Liver (tissue), 9 donors: ENCODE measurements around the gene C10orf71. TPM values are rescaled to one million over a fixed set of nuclear protein-coding genes. Genes with fewer than 3 reads are reported as not detected.

Experiments
- DNase-seq: peaks from one replicate; pipeline ENCODE4 v3.0.0-alpha.2; 2017; ENCODE audit warnings: low spot score
- H3K27ac ChIP-seq, 2 donors: one replicate each; pipeline ENCODE4 v1.7.0; 2013; ENCODE audit warnings: inconsistent platforms in 2 of 2, low read length in 2 of 2, control low read depth in 1 of 2, low read depth in 1 of 2, mild to moderate bottlenecking in 1 of 2
- H3K27me3 ChIP-seq, 4 donors: one replicate each; pipeline versions ENCODE4 v1.6.1 to v1.7.0; 2013; ENCODE audit warnings: low read length in 3 of 4, inconsistent platforms in 1 of 4, mild to moderate bottlenecking in 1 of 4, moderate library complexity in 1 of 4; ENCODE audit not compliant: control insufficient read depth in 4 of 4, insufficient read depth in 4 of 4
- H3K36me3 ChIP-seq, 4 donors: one replicate each; pipeline versions ENCODE4 v1.6.1 to v1.7.0; 2013; ENCODE audit warnings: low read length in 3 of 4, mild to moderate bottlenecking in 3 of 4, low read depth in 1 of 4, moderate library complexity in 1 of 4; ENCODE audit not compliant: control insufficient read depth in 4 of 4, insufficient read depth in 3 of 4
- H3K4me1 ChIP-seq, 4 donors: one replicate each; pipeline versions ENCODE4 v1.6.1 to v1.7.0; 2013; ENCODE audit warnings: low read length in 3 of 4, mild to moderate bottlenecking in 3 of 4, moderate library complexity in 1 of 4; ENCODE audit not compliant: control insufficient read depth in 4 of 4, insufficient read depth in 4 of 4
- H3K4me3 ChIP-seq, 3 donors: one replicate each; pipeline versions ENCODE4 v1.6.1 to v1.7.0; 2013; ENCODE audit warnings: low read length in 3 of 3, control low read depth in 1 of 3, low read depth in 1 of 3, mild to moderate bottlenecking in 1 of 3
- H3K9ac ChIP-seq, 2 donors: one replicate each; pipeline ENCODE4 v1.7.0; 2013; ENCODE audit warnings: low read length in 2 of 2, mild to moderate bottlenecking in 2 of 2, moderate library complexity in 2 of 2, control low read depth in 1 of 2, low read depth in 1 of 2
- H3K9me3 ChIP-seq, 4 donors: one replicate each; pipeline versions ENCODE4 v1.6.1 to v1.7.0; 2013; ENCODE audit warnings: low read length in 3 of 4; ENCODE audit not compliant: control insufficient read depth in 4 of 4
- ATF3 ChIP-seq: IDR thresholded peaks from 2 replicates; pipeline ENCODE4 v1.6.1; 2016; ENCODE audit warnings: antibody characterized with exemption
- EGR1 ChIP-seq, 2 donors: IDR thresholded peaks; 2 replicates each; pipeline ENCODE4 v1.6.1; 2016 to 2018; ENCODE audit warnings: antibody characterized with exemption in 2 of 2, low read depth in 2 of 2
- FOXA2 ChIP-seq: IDR thresholded peaks from 2 replicates; pipeline ENCODE4 v1.6.1; 2016; ENCODE audit warnings: antibody characterized with exemption
- GABPA ChIP-seq, 2 donors: IDR thresholded peaks in 1 of 2; conservative IDR thresholded peaks in 1 of 2; 2 replicates each; pipeline ENCODE4 v1.6.1; 2016; ENCODE audit warnings: antibody characterized with exemption in 2 of 2, mild to moderate bottlenecking in 1 of 2, moderate library complexity in 1 of 2
- HNF4A ChIP-seq, 2 donors: conservative IDR thresholded peaks; 2 replicates each; pipeline ENCODE4 v1.6.1; 2016; ENCODE audit warnings: antibody characterized with exemption in 2 of 2, mild to moderate bottlenecking in 2 of 2
- HNF4G ChIP-seq: IDR thresholded peaks from 2 replicates; pipeline ENCODE4 v1.6.1; 2016; ENCODE audit warnings: antibody characterized with exemption
- JUND ChIP-seq, 2 donors: IDR thresholded peaks; 2 replicates each; pipeline ENCODE4 v1.6.1; 2016; ENCODE audit warnings: antibody characterized with exemption in 2 of 2
- MAX ChIP-seq: IDR thresholded peaks from 2 replicates; pipeline ENCODE4 v1.6.1; 2016; ENCODE audit warnings: antibody characterized with exemption
- NR2F2 ChIP-seq: IDR thresholded peaks from 2 replicates; pipeline ENCODE4 v1.6.1; 2016; ENCODE audit warnings: antibody characterized with exemption
- RAD21 ChIP-seq, 2 donors: IDR thresholded peaks; 2 replicates each; pipeline ENCODE4 v1.6.1; 2016; ENCODE audit warnings: antibody characterized with exemption in 2 of 2, mild to moderate bottlenecking in 2 of 2
- SP1 ChIP-seq: IDR thresholded peaks from 2 replicates; pipeline ENCODE4 v1.6.1; 2018; ENCODE audit warnings: antibody characterized with exemption, mild to moderate bottlenecking
- TAF1 ChIP-seq: conservative IDR thresholded peaks from 2 replicates; pipeline ENCODE4 v1.6.1; 2016; ENCODE audit warnings: antibody characterized with exemption, mild to moderate bottlenecking
- YY1 ChIP-seq: IDR thresholded peaks from 2 replicates; pipeline ENCODE4 v1.6.1; 2016; ENCODE audit warnings: antibody characterized with exemption, mild to moderate bottlenecking
- ZBTB33 ChIP-seq: IDR thresholded peaks from 2 replicates; pipeline ENCODE4 v1.6.1; 2016; ENCODE audit warnings: antibody characterized with exemption
- WGBS: extraction: QIAGEN DNeasy Blood & Tissue Kit; methylation state at CpG from one replicate; pipeline ENCODE4 v1.1.7; 2013; 5-methylcytosine and 5-hydroxymethylcytosine counted together
- polyA plus RNA-seq, 2 donors: library from polyadenylated mRNA; stranded (reverse) in 1 of 2; unstranded in 1 of 2; fragments of 200-250 nt in 1 of 2; fragments of >200 nt in 1 of 2; fragmentation: Nextera tagmentation in 1 of 2; extraction: Ambion mirVana in 1 of 2; gene quantifications; one replicate each; pipeline versions ENCODE4 v1.2.1 to v1.2.3, GENCODE V29; 2013 to 2015
- total RNA-seq, 2 donors: library from RNA; depleted of rRNA; stranded (reverse); fragments of >200 nt; gene quantifications; one replicate each; pipeline ENCODE4 v1.2.3, GENCODE V29; 2014
- TF ChIP-seq, protein P1 (sequence below): IDR thresholded peaks from 2 replicates; pipeline ENCODE4 v1.6.1; 2016; ENCODE audit warnings: antibody characterized with exemption, mild to moderate bottlenecking
- TF ChIP-seq, protein P2 (sequence below): fragments of 150-350 bp; IDR thresholded peaks from 2 replicates; pipeline ENCODE4 v1.5.1; 2017; ENCODE audit warnings: improper control_type of control experiment, low read depth, low read length; ENCODE audit not compliant: missing input control
- donor health status: healthy.
- donor health status: healthy.
- donor health status: healthy.
- donor health status: healthy.
- donor health status: healthy.

The C10orf71 gene
- total and polyA plus RNA-seq, 4 donors: 0.03 TPM; not detected in 3

- H3K36me3 ChIP-seq: no peaks in the 10 kb centered on the region
- H3K4me1 ChIP-seq: no peaks in the 10 kb centered on the region
- H3K4me3 ChIP-seq: no peak overlapping the region
- H3K9me3 ChIP-seq: no peaks in the 10 kb centered on the region
- no peak for TF ChIP-seq MAX
- no peak for TF ChIP-seq HNF4A (conservative IDR thresholded peaks at IDR 0.05)
- TF ChIP-seq, protein P1, sequence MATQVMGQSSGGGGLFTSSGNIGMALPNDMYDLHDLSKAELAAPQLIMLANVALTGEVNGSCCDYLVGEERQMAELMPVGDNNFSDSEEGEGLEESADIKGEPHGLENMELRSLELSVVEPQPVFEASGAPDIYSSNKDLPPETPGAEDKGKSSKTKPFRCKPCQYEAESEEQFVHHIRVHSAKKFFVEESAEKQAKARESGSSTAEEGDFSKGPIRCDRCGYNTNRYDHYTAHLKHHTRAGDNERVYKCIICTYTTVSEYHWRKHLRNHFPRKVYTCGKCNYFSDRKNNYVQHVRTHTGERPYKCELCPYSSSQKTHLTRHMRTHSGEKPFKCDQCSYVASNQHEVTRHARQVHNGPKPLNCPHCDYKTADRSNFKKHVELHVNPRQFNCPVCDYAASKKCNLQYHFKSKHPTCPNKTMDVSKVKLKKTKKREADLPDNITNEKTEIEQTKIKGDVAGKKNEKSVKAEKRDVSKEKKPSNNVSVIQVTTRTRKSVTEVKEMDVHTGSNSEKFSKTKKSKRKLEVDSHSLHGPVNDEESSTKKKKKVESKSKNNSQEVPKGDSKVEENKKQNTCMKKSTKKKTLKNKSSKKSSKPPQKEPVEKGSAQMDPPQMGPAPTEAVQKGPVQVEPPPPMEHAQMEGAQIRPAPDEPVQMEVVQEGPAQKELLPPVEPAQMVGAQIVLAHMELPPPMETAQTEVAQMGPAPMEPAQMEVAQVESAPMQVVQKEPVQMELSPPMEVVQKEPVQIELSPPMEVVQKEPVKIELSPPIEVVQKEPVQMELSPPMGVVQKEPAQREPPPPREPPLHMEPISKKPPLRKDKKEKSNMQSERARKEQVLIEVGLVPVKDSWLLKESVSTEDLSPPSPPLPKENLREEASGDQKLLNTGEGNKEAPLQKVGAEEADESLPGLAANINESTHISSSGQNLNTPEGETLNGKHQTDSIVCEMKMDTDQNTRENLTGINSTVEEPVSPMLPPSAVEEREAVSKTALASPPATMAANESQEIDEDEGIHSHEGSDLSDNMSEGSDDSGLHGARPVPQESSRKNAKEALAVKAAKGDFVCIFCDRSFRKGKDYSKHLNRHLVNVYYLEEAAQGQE: no peak
- TF ChIP-seq FOXA2: no peak
- no peak for TF ChIP-seq GABPA (IDR thresholded peaks at IDR 0.05 in 1 of 2, conservative IDR thresholded peaks at IDR 0.05 in 1 of 2)
- TF ChIP-seq RAD21 (IDR thresholded peaks at IDR 0.05): no peak
- TF ChIP-seq NR2F2: no peak
- TF ChIP-seq ATF3: no peak
- TF ChIP-seq, protein P2, sequence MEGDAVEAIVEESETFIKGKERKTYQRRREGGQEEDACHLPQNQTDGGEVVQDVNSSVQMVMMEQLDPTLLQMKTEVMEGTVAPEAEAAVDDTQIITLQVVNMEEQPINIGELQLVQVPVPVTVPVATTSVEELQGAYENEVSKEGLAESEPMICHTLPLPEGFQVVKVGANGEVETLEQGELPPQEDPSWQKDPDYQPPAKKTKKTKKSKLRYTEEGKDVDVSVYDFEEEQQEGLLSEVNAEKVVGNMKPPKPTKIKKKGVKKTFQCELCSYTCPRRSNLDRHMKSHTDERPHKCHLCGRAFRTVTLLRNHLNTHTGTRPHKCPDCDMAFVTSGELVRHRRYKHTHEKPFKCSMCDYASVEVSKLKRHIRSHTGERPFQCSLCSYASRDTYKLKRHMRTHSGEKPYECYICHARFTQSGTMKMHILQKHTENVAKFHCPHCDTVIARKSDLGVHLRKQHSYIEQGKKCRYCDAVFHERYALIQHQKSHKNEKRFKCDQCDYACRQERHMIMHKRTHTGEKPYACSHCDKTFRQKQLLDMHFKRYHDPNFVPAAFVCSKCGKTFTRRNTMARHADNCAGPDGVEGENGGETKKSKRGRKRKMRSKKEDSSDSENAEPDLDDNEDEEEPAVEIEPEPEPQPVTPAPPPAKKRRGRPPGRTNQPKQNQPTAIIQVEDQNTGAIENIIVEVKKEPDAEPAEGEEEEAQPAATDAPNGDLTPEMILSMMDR: no peak
- no peak for TF ChIP-seq SP1
- peaks cover 0 to 5% (median 0%) of the 10 kb centered on the region in 4 donors for H3K27me3 ChIP-seq
- no peak overlapping the region for H3K9ac ChIP-seq
- 77% methylated on average over 5 of the region's 5 CpGs for WGBS
- H3K27ac ChIP-seq: no peak overlapping the region
- no peak for DNase-seq
Measured at GRCh38 chr10:49277973-49278372, 21.0 kb upstream of the C10orf71 start.

DNA sequence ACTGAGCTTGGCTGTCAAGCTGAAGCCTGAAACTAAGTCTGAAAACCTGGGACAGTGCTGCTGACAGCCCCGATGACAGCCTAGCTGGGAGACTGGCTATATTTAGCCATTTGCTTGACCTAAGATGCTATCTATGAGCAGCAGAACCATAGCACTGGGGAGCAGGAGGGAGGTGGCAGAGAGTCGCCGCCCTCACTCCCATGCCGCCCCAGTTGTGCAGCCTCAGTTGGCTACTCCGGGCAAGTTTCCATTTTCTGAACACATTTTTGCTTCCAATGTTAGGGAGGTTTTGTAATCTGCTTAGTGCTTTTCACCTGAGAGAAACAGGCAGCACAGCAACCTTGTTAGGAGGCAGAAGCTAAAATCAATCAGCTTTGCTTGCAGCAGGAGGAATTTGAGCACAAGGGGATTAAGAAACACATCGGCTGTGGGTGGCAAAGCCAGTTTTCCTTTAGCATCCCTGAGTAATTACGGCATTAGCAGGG, 20.4 kb upstream of the C10orf71 start:
- no peaks in the 10 kb centered on the region for H3K36me3 ChIP-seq
- no peak for DNase-seq
- 46% methylated on average over 7 of the region's 7 CpGs for WGBS
- H3K4me3 ChIP-seq: no peak overlapping the region
- H3K27ac ChIP-seq: no peak overlapping the region
- no peaks in the 10 kb centered on the region for H3K9me3 ChIP-seq
- H3K27me3 ChIP-seq: peaks cover 0 to 5% (median 0%) of the 10 kb centered on the region in 4 donors
- no peaks in the 10 kb centered on the region for H3K4me1 ChIP-seq
- no peak overlapping the region for H3K9ac ChIP-seq
- TF ChIP-seq JUND (IDR thresholded peaks at IDR 0.05) (no peak), NR2F2 (no peak), YY1 (no peak), GABPA (IDR thresholded peaks at IDR 0.05 in 1 of 2, conservative IDR thresholded peaks at IDR 0.05 in 1 of 2) (no peak), HNF4G (no peak), ZBTB33 (no peak), TAF1 (no peak), SP1 (no peak), ATF3 (no peak), MAX (no peak), RAD21 (IDR thresholded peaks at IDR 0.05) (no peak), EGR1 (IDR thresholded peaks at IDR 0.05; ENCODE audit: low read depth in 2 of 2) (no peak)
- TF ChIP-seq, protein P1: no peak
- TF ChIP-seq, protein P2: no peak
